Peyer's patch (tissue), 4 donors: ENCODE data around the gene R3HDM4. TPM values are rescaled to one million over a fixed set of nuclear protein-coding genes. Genes with fewer than 3 reads are reported as not detected.

ENCODE experiments used
- DNase-seq, 3 donors: peaks; one replicate each; pipeline ENCODE4 v3.0.0-alpha.2; 2017 to 2019
- H3K27ac ChIP-seq, 4 donors: fragments of 200-600 bp; sonication (generic); one replicate each; pipeline ENCODE4 v1.5.1; 2016 to 2019
- H3K27me3 ChIP-seq, 2 donors: fragments of 200-600 bp; sonication (generic); one replicate each; pipeline ENCODE4 v1.5.1; 2019
- H3K36me3 ChIP-seq, 3 donors: fragments of 200-600 bp; sonication (generic); one replicate each; pipeline ENCODE4 v1.5.1; 2016 to 2019
- H3K4me1 ChIP-seq, 4 donors: fragments of 200-600 bp; sonication (generic); one replicate each; pipeline ENCODE4 v1.5.1; 2016 to 2019
- H3K4me3 ChIP-seq, 4 donors: fragments of 200-600 bp; sonication (generic); 1 replicate in 3 of 4; 2 replicates in 1 of 4; pipeline ENCODE4 v1.5.1; 2016 to 2019; ENCODE audit warnings: mild to moderate bottlenecking in 1 of 4
- H3K9me3 ChIP-seq, 4 donors: fragments of 200-600 bp; sonication (generic); one replicate each; pipeline ENCODE4 v1.5.1; 2016 to 2019; ENCODE audit warnings: mild to moderate bottlenecking in 1 of 4
- POLR2A ChIP-seq, 2 donors: fragments of 450-650 bp; IDR thresholded peaks; one replicate each; pipeline ENCODE4 v1.5.1; 2017; ENCODE audit warnings: antibody characterized with exemption in 2 of 2, mild to moderate bottlenecking in 2 of 2, moderate library complexity in 2 of 2
- total RNA-seq, 4 donors: library from RNA; depleted of rRNA; stranded (reverse); fragments of >200 nt; gene quantifications; one replicate each; pipeline ENCODE4 v1.1.0, GENCODE V29; 2016
- TF ChIP-seq, protein P1 (sequence below), 6 experiments: fragments of 450-650 bp in 4 of 6; fragments of 200-600 bp in 2 of 6; sonication (generic) in 1 of 6; IDR thresholded peaks; one replicate each; pipeline ENCODE4 v1.5.1; 2017 to 2019; ENCODE audit warnings: antibody characterized with exemption in 6 of 6, mild to moderate bottlenecking in 3 of 6, moderate library complexity in 1 of 6

R3HDM4 gene
- total RNA-seq, 4 donors from 2014 or later: 20.8 to 43.5 (median 34.8) TPM

DNA sequence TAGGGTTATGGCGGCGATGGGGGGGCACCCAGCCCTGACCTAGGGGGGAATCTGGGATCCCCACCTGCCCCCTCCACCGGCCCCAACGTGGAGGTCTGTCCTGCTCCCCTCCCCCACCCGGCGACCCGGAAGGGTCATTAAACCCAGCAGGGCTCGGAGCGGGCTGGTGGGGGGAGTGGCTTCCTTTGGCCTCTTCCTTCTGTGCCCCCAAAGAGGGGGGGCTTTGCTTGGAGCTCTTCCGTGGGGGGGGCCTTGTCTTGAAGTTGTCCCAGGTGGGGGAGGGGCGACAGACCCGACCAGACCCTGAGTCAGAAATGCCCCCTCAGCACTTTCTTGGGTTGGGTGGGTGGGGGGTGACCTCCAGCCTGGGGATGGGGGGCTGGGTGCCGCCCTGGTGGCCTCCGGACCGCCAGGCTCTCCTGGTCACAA, 14.3 kb upstream of the R3HDM4 start:
- TF ChIP-seq POLR2A (IDR thresholded peaks at IDR 0.05): no peak
- Histone ChIP-seq H3K36me3 (peaks cover 0 to 8% (median 0%) of the 10 kb centered on the region in 3 donors), H3K27ac (peak overlapping the region; percentile 82 to 91 (median 90)), H3K4me3 (peak overlapping the region; percentile 83 to 99 (median 86)), H3K4me1 (peaks cover 2 to 21% (median 14%) of the 10 kb centered on the region in 4 donors), H3K27me3 (no peaks in the 10 kb centered on the region), H3K9me3 (no peaks in the 10 kb centered on the region)
- no peak for DNase-seq

DNA sequence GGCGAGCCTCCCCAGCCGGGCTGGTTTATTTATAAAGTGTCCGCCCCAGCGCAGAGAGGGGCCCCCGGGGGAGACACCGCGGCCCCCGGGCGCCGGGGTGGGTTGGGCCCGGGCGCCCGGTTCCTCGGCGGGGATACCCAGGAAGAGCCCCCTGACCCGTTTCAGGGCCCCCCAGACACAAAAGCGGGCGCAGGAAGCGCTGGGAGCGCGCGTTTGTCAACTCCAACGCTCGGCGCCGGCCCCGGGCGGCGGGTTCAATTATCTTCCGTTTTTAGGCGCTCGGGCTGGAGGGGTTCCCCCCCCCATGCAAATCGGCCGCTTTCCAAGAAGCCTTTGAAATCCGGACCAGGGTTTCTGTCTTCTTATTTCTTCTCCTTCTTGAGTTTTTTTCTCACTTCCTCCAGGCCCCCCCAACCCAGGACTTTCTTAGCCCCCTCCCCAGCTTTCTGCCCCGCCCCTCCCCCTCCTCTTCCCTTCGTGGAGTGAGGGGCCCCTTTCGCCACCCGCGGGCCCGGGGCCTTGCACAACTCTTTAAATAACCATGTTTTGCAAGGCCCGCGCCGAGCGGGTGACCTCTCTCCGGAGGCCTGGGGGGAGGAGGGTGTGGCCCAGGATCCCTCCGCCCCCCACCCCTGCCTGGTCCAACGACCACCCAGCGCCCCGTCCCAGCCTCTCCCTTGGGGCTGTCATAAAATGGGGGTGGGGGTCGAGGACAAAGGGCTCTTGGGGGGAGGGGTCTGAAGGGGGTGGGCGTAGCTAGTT, 13.8 kb upstream of the R3HDM4 start:
- H3K4me1 ChIP-seq: peaks cover 2 to 18% (median 11%) of the 10 kb centered on the region in 4 donors

DNA sequence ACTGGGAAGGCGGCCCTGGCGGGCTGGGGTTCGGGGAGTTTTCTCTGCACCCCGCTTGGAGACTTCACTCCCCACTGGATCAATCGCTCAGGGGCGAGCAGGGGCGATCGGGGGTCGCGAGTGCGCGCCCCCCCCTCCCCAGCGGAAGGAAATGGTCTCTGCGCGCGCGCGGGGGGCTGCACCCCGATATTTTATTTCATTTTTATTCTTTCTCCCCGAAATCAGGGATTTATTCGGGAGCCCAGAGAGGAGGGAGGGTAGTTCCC, 13.2 kb upstream of the R3HDM4 start:
- peak overlapping the region; percentile 82 to 91 (median 90) for H3K27ac ChIP-seq
- no peaks in the 10 kb centered on the region for H3K27me3 ChIP-seq
- DNase-seq: no peak
- peak overlapping the region; percentile 83 to 99 (median 86) for H3K4me3 ChIP-seq
- no peaks in the 10 kb centered on the region for H3K9me3 ChIP-seq
- H3K4me1 ChIP-seq: peaks cover 2 to 18% (median 12%) of the 10 kb centered on the region in 4 donors
- H3K36me3 ChIP-seq: peaks cover 0 to 8% (median 0%) of the 10 kb centered on the region in 3 donors
- TF ChIP-seq, protein P1, sequence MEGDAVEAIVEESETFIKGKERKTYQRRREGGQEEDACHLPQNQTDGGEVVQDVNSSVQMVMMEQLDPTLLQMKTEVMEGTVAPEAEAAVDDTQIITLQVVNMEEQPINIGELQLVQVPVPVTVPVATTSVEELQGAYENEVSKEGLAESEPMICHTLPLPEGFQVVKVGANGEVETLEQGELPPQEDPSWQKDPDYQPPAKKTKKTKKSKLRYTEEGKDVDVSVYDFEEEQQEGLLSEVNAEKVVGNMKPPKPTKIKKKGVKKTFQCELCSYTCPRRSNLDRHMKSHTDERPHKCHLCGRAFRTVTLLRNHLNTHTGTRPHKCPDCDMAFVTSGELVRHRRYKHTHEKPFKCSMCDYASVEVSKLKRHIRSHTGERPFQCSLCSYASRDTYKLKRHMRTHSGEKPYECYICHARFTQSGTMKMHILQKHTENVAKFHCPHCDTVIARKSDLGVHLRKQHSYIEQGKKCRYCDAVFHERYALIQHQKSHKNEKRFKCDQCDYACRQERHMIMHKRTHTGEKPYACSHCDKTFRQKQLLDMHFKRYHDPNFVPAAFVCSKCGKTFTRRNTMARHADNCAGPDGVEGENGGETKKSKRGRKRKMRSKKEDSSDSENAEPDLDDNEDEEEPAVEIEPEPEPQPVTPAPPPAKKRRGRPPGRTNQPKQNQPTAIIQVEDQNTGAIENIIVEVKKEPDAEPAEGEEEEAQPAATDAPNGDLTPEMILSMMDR (IDR thresholded peaks at IDR 0.05): no peak
- TF ChIP-seq POLR2A (IDR thresholded peaks at IDR 0.05): no peak

More for the DNA sequence above, 13.8 kb upstream of the R3HDM4 start:
- DNase-seq: peak in 2 of 3 donors; percentile 78 to 87
- H3K36me3 ChIP-seq: peaks cover 0 to 8% (median 0%) of the 10 kb centered on the region in 3 donors
- H3K27me3 ChIP-seq: no peaks in the 10 kb centered on the region
- H3K9me3 ChIP-seq: no peaks in the 10 kb centered on the region
- no peak for TF ChIP-seq POLR2A (IDR thresholded peaks at IDR 0.05)
- TF ChIP-seq, protein P1 (IDR thresholded peaks at IDR 0.05): no peak
- peak overlapping the region; percentile 83 to 99 (median 86) for H3K4me3 ChIP-seq
- H3K27ac ChIP-seq: peak overlapping the region; percentile 82 to 91 (median 90)

DNA sequence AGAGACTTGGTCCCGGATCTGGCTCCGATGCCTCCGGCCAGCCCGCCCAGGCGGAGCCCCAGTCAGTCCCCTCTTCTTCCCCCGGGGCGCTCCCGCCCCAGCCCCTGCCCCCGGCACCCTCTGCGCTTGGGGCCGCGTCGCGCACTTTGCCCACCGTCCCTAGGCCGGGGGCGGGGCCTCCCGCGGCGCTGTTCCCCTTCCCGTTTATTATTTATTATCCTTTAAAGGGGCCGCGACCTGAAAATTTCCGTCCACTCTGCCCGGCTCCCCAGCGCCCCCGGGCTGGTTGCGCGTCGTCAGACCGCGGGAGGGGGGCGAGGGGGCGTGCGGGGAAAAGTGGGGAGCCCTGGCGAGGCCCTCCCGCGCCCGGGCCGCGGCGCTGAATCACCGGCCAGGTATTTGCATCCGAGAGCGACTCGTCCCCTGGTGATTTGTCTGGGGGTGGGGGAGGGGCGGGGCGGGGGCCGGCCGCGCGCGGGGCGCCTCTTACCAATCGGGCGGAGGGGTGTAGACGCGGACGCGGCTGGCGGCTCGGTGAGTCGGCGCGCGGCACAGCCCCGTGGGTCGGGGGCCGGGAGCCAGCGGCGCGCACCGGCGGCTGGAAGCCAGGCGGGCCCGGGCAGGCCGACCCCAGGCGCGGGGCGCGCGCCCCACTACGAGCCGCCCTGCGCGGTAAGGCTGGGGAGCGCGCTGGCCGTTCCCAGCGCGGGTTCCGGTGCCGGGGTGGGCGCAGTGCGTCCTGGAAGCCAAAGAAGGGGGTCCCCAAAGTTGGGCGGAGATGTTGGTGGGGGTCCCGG, 12.7 kb upstream of the R3HDM4 start, which contains the start of gene ARID3A:
TSS of gene ARID3A (plus strand) at position 510 of the 797 bp plus-strand sequence. CDS start 3,494 bp downstream, outside the sequence.
- Histone ChIP-seq H3K36me3 (peaks cover 0 to 8% (median 0%) of the 10 kb centered on the region in 3 donors), H3K27me3 (no peaks in the 10 kb centered on the region), H3K27ac (peak within 1 kb of the TSS; percentile 82 to 91 (median 90)), H3K4me1 (peaks cover 2 to 18% (median 15%) of the 10 kb centered on the region in 4 donors), H3K9me3 (no peaks in the 10 kb centered on the region), H3K4me3 (peak within 1 kb of the TSS; percentile 83 to 99 (median 86))
- peak in 1 of 2 donors; percentile 35 for TF ChIP-seq POLR2A (IDR thresholded peaks at IDR 0.05)
- TF ChIP-seq, protein P1 (IDR thresholded peaks at IDR 0.05): no peak
- peak; percentile 86 to 90 (median 90) for DNase-seq

DNA sequence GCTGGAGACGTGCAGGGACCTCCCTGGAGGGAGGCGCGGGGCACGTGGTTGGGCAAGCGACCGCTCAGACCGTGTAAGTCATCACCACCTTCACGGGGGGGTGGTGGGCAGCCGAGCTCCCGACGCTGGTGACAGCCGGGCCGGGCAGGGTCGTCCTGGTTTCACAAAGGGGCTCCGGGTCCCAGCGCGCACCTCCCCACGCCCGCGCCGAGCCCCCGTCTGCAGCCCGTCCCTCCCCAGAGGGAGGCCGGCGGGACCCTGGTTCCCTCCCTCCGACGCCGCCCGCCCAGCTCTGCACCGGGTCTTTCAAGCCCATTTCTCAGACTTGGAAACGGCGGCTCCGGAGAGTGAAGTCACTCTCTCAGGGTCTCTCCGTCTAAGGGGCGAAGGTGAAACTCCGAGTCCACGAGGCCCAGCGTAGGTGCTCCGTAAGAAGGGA, 12.1 kb upstream of the R3HDM4 start:
- H3K4me3 ChIP-seq: peak overlapping the region; percentile 83 to 99 (median 86)
- H3K4me1 ChIP-seq: peaks cover 2 to 23% (median 18%) of the 10 kb centered on the region in 4 donors
- peak in 2 of 3 donors; percentile 71 to 84 for DNase-seq
- TF ChIP-seq POLR2A (IDR thresholded peaks at IDR 0.05): no peak
- TF ChIP-seq, protein P1 (IDR thresholded peaks at IDR 0.05): no peak
- no peaks in the 10 kb centered on the region for H3K9me3 ChIP-seq
- peaks cover 0 to 8% (median 0%) of the 10 kb centered on the region in 3 donors for H3K36me3 ChIP-seq
- peak overlapping the region; percentile 82 to 91 (median 90) for H3K27ac ChIP-seq
- H3K27me3 ChIP-seq: peaks cover 0 to 6% of the 10 kb centered on the region in 2 donors
